Activated T-helper 1 cell treated with Interleukin-2 at 50 U/mL for 16 hours (primary cell): ENCODE data around the gene SOX1.

Experiments used
- DNase-seq: peaks from one replicate; pipeline ENCODE4 v3.0.0-alpha.2; 2020; ENCODE audit warnings: low read depth

The SOX1 gene

DNA sequence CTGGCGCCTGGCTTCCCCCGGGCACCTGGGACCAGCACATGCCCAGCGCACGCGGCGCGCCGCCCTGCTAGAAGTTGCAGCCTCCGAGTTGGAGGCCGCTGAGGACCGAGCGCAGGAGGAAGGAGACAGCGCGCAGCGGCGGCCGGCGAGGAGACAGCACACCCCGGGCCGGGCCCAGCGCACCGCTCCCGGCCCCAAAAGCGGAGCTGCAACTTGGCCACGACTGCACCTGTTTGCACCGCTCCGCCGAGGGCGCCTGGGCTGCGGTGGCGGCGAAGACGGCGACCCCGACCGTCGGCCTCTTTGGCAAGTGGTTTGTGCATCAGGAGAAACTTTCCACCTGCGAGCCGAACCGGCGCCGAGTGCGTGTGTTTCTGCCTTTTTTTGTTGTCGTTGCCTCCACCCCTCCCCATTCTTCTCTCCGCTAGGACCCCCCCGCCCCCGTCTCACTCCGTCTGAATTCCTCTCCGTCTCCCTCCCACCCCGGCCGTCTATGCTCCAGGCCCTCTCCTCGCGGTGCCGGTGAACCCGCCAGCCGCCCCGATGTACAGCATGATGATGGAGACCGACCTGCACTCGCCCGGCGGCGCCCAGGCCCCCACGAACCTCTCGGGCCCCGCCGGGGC lies at the start of gene SOX1:
SOX1 (plus strand) TSS at position 34 of the 626 bp plus-strand sequence; CDS start at position 544, 510 bp downstream.
- DNase-seq, result no peak

DNA sequence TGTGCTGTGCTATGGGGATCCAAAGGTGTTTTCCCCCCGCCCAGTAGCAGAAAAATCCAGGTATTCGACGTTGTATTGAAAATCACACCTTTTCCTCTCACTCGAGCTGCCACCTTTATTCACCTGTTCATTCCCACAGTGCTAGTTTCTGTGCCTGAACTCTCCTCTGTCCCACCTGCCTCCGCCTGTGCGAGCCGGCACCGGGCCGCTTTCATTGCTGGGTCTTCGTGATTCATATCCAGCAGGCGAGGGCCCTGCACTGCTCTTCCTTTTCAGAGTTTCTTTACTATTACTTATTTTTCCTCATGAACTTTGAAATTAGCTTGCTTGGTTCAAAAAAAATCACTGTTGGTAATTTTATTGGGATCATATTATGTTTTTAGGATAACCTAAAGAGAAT lies 42.4 kb upstream of the SOX1 start:
- DNase-seq, result no peak

DNA sequence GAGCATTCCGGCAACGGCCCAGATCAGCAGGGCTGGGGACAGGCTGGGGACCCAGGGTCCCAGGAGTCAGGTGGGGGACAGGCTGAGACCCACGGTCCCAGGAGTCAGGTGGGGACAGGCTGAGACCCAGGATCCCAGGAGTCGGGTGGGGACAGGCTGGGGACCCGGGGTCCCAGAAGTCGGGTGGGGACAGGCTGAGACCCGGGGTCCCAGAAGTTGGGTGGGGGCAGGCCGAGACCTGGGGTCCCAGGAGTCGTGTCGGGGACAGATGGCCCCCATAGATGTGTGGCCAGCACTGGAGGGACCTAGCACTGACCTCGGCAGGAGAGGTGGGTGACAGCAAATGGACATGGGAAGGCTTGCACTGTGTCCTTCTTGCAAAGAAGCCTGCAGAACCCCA lies 39.7 kb upstream of the SOX1 start:
- DNase-seq, result no peak

DNA sequence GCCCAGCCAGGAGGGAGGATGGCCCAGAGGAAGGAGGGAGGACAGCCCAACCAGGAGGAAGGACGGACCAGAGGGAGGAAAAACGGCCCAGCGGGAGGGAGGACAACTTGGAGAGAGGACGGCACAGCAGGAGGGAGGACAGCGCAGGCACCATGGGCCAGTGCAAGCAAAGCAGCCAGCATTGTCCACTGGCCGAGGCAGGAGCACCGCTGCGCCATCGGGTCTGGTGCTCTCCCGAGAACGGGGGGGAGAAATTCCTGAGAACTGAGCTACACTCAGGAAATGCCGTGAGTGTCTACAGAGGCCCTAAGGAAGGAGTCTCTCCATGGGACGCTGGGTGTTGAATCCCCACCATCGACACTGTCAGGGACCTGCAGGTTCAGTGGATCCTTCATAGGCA lies 38.5 kb upstream of the SOX1 start:
- DNase-seq, result no peak

DNA sequence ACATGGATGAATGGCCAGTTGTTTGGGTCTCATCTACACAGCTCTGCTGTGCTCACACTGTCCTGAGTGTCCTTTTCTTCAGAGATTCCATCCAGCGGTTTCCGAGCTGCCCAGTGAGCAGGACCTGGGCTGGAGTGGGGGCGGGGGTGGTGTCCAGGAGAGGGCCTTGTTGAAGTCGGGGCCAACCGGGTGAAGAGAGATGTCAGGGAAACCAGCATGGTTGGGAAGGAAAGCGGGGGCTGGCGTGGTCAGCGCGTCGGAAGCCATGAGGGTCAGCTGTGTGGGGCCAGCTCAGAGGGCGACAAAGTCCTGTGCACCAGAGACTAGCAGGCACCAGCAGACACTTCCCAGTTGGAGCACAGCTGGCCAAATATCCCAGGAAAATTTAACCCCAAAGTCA lies 37.8 kb upstream of the SOX1 start:
- DNase-seq, result no peak

DNA sequence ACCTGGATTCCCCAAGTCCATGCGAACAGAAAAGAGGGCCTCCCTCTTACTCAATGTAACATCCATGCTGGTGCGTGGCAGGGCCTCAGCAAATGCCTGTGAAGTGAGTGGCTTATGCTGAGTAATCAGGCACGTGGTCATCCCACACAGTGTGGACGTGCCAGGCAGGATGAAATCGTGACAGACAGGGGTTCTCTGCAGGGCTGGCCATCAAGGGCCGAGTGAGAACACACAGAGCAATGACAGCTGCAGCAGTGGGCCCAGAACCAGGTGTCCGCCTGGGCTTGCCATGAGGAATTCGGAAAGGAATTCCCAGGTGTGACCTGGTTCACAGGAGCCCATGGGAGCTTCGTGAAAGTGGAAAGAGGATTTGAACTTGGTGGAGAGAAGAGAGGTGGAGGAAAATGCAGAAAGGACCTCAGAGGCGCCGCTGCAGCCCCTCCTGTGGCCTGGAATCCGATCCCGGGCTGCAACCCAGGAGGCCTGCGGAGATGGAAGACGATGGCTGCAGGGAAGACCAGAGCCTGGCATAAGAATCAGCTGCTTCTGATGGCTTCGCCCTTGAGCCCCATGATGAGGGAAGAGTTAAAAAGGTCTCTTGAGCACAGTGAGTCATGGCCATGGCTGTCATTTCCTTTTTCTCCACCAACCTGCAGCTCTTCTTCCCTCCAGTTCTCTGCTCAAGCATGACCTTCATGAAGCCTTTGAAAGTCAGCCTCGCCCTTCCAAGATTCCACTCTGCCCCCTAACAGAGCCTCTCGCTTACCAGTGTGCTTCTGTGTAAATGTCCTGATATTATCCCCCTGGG lies 34.6 kb upstream of the SOX1 start:
- no peak for DNase-seq

DNA sequence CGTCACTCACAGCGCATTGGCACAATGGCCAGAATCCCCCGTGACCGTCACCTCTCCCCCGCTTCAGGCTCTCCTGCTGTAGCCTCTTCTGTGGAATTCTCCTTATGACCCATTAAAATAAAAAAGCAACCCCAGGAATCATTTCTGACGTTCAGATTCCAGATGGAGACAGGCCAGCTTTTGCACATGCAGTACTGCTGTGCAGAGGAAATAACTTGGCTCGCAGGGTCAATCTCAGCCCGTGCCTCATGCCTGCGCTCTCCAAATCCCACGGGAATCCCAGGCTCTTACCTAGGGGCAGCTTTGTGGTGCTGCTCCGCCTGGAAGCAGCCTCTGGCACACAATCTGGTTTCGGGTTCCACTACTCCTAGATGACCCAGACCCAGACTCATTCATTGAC lies 32.7 kb upstream of the SOX1 start:
- no peak for DNase-seq

DNA sequence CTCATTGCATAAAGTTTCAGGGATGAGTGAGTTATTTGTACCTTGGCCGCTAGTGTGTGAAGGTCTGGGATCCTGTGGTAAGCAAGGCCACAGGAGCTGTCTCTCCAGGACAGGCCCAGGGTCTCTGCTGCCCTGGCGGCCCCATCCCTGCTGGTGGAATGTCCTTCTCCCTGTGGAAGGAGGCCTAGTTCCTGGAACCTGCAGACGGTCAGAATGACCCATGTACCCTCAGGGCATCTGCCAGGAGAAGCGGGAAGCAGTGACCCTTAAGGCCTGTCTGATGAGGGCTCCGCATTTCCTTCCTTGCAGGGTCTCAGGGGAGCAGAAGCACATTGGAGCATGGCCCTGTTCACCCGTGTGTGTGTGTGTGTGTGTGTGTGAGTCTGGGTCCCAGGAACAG lies 32.1 kb upstream of the SOX1 start:
- no peak for DNase-seq

DNA sequence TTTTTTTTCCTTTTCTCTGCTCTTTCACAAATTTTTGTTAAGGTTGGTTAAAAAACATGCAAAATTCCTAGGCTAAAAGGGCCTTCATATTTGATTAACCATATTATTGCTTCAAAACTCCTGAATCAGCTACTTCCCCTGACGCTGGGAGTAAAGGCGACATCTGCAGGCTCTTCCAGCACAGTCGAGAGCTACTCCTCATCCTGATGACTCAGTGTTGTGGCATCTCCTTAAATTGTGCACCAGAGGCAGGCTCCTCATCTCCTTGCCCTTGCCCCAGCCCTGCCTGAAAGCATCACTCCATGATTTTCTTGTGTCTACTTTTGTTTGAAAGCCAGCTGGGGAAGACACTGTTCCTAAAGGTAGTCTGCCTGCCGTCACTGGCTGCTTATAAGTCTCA lies 24.5 kb upstream of the SOX1 start:
- no peak for DNase-seq

DNA sequence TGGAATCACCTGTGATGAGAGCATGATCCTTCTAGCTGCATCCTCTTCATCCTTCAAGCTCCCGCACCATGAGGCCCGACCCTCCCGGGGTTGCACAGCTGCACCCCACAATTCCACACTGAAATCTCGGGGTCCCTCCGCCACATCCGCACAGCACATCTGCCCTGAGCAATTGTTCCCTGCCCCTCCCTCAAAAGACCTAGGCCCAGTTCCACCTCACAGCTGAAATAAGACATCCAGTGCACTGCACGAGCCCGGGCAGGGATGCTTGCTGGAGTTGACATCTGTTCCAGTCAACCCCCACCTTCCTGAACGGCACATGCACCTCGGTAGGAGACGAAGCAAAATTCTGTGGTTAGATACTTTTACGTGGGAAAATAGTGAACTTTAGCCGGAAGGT lies 14.7 kb upstream of the SOX1 start:
- DNase-seq, result no peak

DNA sequence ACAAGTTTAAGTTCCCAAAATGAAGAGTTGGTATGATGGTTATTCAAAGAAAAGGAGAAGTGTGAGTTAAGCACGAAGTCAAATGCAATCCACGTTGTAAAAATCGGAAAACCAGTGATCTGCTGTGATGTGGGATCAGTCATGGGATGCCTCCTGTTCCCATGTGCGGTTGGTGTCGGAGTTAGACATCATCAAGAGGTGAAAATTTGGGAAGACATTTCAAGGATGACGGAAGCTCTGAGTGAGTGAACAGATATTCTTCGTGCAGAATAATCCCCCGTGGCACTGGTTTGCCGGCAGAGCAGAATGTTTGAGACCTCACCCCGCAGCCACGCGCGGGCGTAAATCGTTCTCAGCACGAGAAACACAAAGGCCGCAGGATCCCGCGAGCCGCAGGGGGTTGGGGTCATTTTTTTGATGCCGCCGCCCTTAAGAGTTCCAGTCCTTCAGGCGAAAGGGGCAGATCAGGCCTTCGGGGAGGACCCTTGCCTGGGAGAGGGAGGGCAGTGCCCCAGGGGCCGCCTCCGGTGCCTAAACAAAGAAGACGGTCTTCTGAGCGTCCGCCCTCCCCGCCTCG lies 13.7 kb upstream of the SOX1 start:
- no peak for DNase-seq

DNA sequence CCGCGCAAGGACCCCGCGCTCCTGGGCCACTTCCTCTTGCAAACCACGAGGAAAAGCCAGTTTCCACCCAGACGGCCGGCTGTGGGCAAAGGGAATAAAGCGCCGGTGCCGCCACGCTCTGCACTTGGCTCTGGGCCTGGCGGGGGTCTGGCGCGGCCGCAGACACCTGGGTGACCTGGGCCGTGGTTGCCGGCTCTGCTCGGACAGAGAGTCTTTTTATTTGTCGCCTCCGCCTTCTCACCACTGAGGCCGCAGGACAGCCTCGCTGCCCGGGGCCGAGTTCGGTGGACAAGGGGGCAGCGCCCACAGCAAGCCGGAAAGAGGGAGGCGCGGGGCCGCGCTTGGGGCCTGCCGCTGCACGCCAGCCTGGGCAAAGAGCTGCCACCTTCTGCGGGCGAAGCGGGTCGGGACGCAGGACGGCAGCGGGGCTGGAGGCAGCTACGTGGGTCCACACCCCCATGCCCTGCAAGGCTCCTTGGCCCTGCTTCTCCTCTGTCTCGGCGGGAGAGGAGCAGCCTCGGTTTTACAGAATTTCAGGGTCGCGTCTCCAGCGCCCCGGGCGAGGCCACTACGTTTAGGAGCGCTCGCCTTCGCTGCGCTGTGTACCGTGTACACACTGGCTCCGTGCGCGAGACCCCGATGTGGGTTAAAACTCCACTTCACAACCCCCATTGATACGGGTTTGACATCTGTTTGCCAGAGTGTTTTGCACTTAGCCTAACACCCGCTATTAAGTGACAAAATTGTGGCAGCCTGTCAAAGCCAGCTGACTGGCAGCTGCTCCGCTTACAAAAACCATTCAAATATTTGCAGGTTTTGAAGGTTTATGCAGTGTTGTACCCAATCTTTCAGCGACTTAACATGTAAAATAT lies 13.0 kb upstream of the SOX1 start:
- no peak for DNase-seq

DNA sequence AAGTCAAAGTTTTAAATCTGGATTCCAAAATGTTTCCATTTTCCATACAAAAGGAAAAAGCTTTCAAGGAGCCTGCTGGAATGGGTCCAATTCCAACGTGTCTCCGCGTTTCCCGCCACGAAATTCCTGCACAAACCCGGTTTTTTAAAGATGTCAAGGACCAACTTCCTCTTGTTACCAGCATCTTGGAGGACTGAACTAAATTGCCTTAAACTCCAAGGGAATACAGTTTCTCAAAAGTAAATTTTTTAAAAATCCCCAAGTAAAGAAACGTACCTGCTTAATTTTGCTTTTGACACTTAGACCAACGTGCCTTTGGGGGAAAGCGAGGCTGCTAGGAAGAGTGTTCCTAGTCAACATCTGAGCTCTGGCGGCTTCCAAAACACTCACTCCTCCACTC lies 12.3 kb upstream of the SOX1 start:
- no peak for DNase-seq

DNA sequence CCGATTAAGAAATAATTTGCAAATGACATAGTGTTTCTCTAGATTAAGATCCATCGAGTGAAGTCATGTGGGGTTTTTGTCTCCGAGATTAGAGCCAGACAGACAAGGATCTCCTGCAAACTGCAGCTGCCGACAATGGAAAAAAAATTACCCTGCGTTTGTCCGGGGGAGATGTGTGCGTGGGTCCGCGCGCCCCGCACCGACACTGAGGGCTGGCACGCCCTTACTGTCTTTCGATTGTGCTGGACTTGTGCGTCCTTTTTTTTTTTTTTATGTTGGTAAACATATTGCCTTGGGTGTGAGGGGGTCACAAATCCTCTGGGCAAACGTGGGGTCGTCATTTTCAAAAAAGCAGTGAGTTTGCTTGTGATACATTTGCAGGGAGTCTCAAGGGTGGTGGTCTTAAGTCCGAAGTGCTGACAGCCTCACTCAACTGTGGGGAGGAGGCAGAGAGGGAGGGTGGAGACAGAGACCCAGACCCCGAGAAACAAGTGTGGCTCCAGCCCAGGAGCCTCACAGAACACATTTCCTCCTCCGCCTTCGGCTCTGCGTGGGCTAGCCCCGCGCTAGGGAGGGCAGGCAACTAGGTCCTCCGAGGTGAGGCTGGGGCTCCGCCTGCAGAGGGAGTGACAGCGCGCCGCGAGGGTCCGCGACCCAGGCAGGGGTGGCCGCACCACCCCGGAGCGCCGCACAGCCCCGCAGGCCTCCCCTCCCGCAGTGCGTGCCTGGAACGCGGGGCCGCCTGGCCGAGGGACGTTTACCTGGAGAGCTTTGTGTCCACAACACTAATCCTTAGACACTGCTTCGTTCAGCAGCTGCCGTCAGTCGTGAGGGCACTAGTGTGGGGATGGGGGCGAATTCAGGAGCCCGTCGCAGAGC lies 11.7 kb upstream of the SOX1 start:
- no peak for DNase-seq

DNA sequence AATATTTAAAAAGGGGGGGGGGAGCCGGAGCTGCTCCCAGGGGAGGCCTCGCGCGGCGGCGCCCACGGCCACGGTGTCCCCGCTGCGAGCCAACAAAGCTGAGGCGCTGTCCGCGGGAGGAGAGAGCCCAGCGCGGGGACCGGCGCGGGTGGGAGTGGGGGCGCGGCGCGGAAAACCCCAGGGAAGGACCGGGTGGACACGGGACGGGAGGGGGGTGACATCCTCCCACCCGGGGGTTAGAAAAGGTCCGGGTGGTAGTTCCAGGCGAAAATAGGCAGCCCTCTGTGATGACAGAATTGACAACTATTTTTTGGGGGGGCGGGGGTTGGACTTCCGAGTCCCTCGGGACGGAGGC lies 11.1 kb upstream of the SOX1 start:
- DNase-seq, result no peak

DNA sequence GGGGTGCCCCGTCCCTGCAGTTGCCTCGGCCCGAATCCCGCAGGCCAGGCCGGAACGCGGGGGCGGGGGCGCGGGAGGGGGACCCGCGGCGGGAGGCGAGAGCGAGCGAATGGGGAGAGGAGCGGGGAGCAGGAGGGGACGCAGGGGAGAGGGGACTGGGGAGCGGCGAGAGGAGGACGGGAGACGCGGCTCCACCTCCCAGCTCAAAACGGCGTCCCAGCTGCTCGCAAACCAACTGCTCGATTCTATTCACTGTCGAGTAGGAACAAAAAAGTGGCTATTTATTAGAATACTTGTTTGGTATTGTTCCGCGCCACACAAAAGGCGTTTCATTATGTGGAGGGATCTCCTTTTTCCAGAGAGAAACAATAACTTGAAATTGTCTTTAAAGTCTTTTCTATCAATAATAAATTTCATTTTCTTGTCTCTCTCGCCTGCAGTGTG lies 10.6 kb upstream of the SOX1 start:
- no peak for DNase-seq

DNA sequence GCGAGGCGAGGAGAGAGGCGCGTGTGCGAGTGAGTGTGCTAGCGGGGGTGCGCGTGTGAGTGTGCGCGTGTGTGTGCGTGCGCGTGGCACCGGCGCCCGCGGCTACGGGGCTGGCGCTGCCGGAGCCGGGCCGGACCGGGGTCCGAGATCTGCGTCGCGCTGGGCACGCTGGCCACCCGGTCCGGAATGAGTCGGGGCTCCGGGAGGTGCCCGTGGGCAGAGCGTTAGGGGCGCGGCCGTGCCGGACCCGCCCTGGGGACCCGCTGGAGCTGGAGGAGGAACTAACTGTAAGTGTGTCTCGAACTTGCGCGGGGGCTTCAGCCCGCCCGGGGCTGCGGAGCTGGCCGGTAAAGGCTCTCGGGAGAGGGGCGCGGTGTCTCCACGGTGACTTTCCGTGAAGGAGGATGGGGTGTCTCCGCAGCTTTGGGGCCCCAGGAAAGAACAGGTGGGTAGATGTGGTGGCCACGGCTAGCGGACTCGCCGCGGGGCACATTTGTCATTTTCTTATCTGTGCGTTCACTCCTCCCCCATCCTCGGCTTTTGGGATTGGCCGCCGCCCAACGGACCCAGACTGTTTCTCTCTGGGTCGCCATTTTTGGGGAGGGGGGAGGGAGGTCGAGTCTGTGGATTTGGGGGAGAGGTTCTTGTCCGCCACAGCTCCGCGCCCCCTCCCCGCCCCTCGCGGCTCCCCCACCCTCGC lies 10.1 kb upstream of the SOX1 start:
- no peak for DNase-seq

DNA sequence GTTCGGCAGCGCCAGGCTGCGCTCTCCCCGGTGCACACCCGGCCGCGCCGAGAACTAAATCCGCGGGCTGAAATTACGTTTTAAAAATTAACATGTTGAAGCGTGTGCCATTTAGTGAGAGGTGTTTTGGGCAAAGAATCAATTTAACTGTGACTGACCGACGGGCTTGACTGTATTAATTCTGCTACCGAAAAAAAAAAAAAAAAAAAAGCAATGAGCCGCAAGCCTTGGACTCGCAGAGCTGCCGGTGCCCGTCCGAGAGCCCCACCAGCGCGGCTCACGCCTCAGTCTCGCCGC lies 9.6 kb upstream of the SOX1 start:
- no peak for DNase-seq

DNA sequence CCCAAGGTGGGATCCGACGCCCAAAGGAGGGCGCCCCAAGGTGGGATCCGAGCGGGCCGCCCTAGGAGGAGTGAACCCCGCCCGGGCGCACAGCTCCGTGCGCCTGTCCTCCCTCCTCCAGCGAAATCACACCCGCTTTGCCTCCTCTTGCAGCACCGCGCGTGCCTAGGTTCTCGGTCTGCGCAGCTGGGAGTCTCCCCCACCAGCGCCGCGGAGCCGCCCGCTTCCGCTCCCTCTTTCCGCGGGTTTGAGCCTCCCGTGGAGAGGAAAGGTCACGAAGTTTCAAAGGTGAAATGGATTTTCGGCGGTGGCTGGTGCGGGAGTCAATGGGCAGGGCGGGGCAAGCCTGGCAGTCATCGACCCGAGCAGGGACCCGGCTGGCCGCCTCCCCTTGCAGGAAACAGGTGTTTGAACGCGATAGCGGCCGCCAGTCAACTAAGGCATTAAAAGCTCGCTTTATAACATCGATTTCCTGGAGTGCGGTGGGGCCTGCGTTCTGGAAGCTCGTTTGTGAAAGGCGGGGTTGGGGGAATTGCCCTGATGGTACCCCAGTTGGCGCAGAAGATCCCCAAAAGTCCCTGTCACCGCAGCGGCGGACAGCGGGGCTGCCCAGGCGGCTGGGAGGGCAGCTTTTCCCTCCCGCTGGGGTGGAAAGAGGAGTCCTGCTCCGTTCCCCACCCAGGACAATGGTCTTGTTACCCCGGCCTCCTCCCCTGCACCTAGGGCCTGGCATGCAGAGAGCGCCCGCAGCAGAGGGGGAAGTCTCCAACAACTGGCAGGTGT lies 9.0 kb upstream of the SOX1 start:
- no peak for DNase-seq

DNA sequence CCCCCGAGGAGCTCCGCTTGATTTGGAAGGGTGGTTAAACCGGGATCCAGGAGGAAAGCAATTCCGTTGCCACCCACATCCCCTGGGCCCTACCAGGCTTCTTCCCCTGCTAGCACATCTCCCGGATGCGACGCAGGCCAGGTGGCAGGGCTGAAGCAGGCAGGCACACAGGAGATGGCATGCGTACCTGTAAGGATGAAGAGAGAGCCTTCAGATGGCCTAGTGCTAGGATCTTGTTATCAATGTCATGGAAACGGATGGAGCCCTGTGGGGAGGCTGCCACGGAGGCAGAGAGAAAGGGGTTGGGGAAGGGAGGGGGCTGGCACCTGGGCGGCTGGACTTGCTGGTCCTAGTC lies 8.5 kb upstream of the SOX1 start:
- no peak for DNase-seq

DNA sequence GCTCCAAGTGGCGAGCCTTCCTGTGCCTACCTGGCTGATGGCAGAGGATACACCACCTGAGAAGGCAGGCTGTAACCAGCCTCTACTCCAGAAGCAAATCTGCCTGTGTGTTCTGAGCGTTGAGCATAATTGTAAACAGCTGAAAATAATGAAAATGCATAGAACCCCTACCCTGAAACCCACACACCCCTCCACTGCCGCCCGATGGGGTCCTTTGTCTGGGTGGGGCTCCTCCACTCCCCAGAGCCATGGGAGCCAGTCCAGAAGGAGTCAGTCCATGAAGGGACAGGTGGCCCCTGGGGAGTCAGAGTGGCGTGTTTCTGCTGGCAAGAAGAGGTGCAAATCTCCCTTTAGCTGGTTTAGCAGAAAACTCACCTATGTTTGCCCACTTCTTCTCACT lies 8.0 kb upstream of the SOX1 start:
- no peak for DNase-seq
